DMS 273 treated with DMSO at 0.1 percent for 48 hours (cell line): ENCODE data around the gene NAA38.
A peak's percentile ranks its signal among the peaks of the same experiment; 100 is the strongest.

Source experiments
- DNase-seq: peaks from one replicate; lab custom pipeline; 2025; lab: John Stamatoyannopoulos, UW

Gene NAA38

GRCh38 chr17:7841396-7841914 lies 15.9 kb downstream of the NAA38 start:
- no peak for DNase-seq

- no peak for DNase-seq
Observed at GRCh38 chr17:7840875-7841274, 16.5 kb downstream of the NAA38 start.

- no peak for DNase-seq
Observed at GRCh38 chr17:7840441-7840840, 16.9 kb downstream of the NAA38 start.

- no peak for DNase-seq
Observed at GRCh38 chr17:7839876-7840261, 17.5 kb downstream of the NAA38 start.

- no peak for DNase-seq
Observed at GRCh38 chr17:7839190-7839875, 18.0 kb downstream of the NAA38 start.

- peak; percentile 46 for DNase-seq
Observed at GRCh38 chr17:7838090-7839075, 19.0 kb downstream of the NAA38 start.

GRCh38 chr17:7837408-7838088 lies 19.8 kb downstream of the NAA38 start:
- DNase-seq: no peak

GRCh38 chr17:7836596-7837407 lies 20.6 kb downstream of the NAA38 start:
- peak; percentile 92 for DNase-seq

- DNase-seq: peak; percentile 61
Observed at GRCh38 chr17:7835814-7836595, 21.4 kb downstream of the NAA38 start.

GRCh38 chr17:7834957-7835813 lies 22.2 kb downstream of the NAA38 start:
- DNase-seq: peak; percentile 89

- DNase-seq: no peak
Observed at GRCh38 chr17:7834542-7834956, 22.8 kb downstream of the NAA38 start.

- DNase-seq: peak; percentile 54
Observed at GRCh38 chr17:7833795-7834541, 23.4 kb downstream of the NAA38 start, which contains the start of gene KDM6B. Gene KDM6B (plus strand): TSS chr17:7834217. CDS start chr17:7845555, 11,338 bp downstream.

GRCh38 chr17:7833011-7833794 lies 24.2 kb downstream of the NAA38 start:
- DNase-seq: no peak

GRCh38 chr17:7832431-7832830 lies 24.9 kb downstream of the NAA38 start:
- DNase-seq: no peak

GRCh38 chr17:7831233-7831632 lies 26.1 kb downstream of the NAA38 start:
- no peak for DNase-seq

GRCh38 chr17:7830616-7831015 lies 26.7 kb downstream of the NAA38 start:
- no peak for DNase-seq

- DNase-seq: no peak
Observed at GRCh38 chr17:7825206-7825990, 32.0 kb downstream of the NAA38 start.
